SK-N-SH (cell line): Measurements from ENCODE around the gene FTL. TPM values are rescaled to one million over a fixed set of nuclear protein-coding genes. Genes with fewer than 3 reads are reported as not detected.

ENCODE experiments used
- CTCF ChIA-PET: fragments of 300-600, 350-600 bp; formaldehyde crosslinking; extraction: SDS; loops from one replicate; lab custom pipeline; 2021; lab: Yijun Ruan, JAX
- POLR2A ChIA-PET: fragments of 350-600 bp; sonication (Branson Sonifier 250); formaldehyde crosslinking; extraction: SDS; loops from one replicate; lab custom pipeline; 2020; ENCODE audit warnings: antibody characterized with exemption, inconsistent platforms; lab: Yijun Ruan, JAX
- DNase-seq: peaks from one replicate; pipeline ENCODE4 v3.0.0; 2012
- H2AFZ ChIP-seq: fragments of 200-600 bp; sonication (generic); 2 replicates; pipeline ENCODE4 v1.8.1; 2016; ENCODE audit warnings: antibody characterized with exemption, mild to moderate bottlenecking, low read depth
- H3F3A ChIP-seq: fragments of 200-600 bp; sonication (generic); replicated peaks from 2 replicates; pipeline ENCODE3; 2016; ENCODE audit warnings: antibody characterized with exemption, mild to moderate bottlenecking; ENCODE audit not compliant: insufficient read depth
- H3K27ac ChIP-seq, 2 experiments: fragments of 200-500 bp in 1 of 2; fragments of 200-600 bp in 1 of 2; sonication (Bioruptor generic) in 1 of 2; sonication (generic), shearing (Covaris generic) in 1 of 2; 2 replicates each; pipeline versions ENCODE4 v1.5.1 to v1.6.1; 2014 to 2016; ENCODE audit warnings: low read depth in 2 of 2, inconsistent platforms in 1 of 2, low read length in 1 of 2, mild to moderate bottlenecking in 1 of 2, mixed read lengths in 1 of 2
- H3K27me3 ChIP-seq: fragments of 200-600 bp; sonication (generic), shearing (Covaris generic); 2 replicates; pipeline ENCODE4 v1.6.1; 2016; ENCODE audit warnings: mixed run types; ENCODE audit not compliant: insufficient read depth
- H3K36me3 ChIP-seq, 2 experiments: fragments of 200-500 bp in 1 of 2; fragments of 200-600 bp in 1 of 2; sonication (Bioruptor generic) in 1 of 2; sonication (generic) in 1 of 2; replicated peaks in 1 of 2; 2 replicates each; pipeline versions ENCODE3 to v1.5.1; 2014 to 2016; ENCODE audit warnings: low read length in 1 of 2, mild to moderate bottlenecking in 1 of 2; ENCODE audit not compliant: insufficient read depth in 2 of 2, control insufficient read depth in 1 of 2
- H3K4me1 ChIP-seq, 2 experiments: fragments of 200-500 bp in 1 of 2; fragments of 200-600 bp in 1 of 2; sonication (Bioruptor generic) in 1 of 2; sonication (generic), shearing (Covaris generic) in 1 of 2; 2 replicates each; pipeline versions ENCODE4 v1.5.1 to v1.6.1; 2014 to 2016; ENCODE audit warnings: low read depth in 1 of 2, low read length in 1 of 2, mixed run types in 1 of 2; ENCODE audit not compliant: insufficient read depth in 2 of 2, control insufficient read depth in 1 of 2
- H3K4me2 ChIP-seq: fragments of 200-600 bp; sonication (generic), shearing (Covaris generic); 2 replicates; pipeline ENCODE4 v1.6.1; 2017; ENCODE audit warnings: mixed run types
- H3K4me3 ChIP-seq, 2 experiments: fragments of 200-500 bp in 1 of 2; fragments of 200-600 bp in 1 of 2; sonication (Bioruptor generic) in 1 of 2; sonication (generic), shearing (Covaris generic) in 1 of 2; 2 replicates each; pipeline versions ENCODE4 v1.5.1 to v1.8.1; 2014 to 2016; ENCODE audit warnings: low read depth in 2 of 2, inconsistent platforms in 1 of 2, low read length in 1 of 2, mild to moderate bottlenecking in 1 of 2, mixed read lengths in 1 of 2, moderate library complexity in 1 of 2
- H3K79me2 ChIP-seq: fragments of 200-600 bp; sonication (generic); 2 replicates; pipeline ENCODE4 v1.8.1; 2017; ENCODE audit warnings: mild to moderate bottlenecking; ENCODE audit not compliant: insufficient read depth
- H3K9ac ChIP-seq: fragments of 200-600 bp; sonication (generic); 2 replicates; pipeline ENCODE4 v1.6.1; 2017; ENCODE audit warnings: mixed run types
- H3K9me2 ChIP-seq: fragments of 200-600 bp; sonication (generic); 2 replicates; pipeline ENCODE4 v1.6.1; 2017; ENCODE audit warnings: mixed run types
- H3K9me3 ChIP-seq: fragments of 200-600 bp; sonication (generic); 2 replicates; pipeline ENCODE4 v1.6.1; 2017; ENCODE audit warnings: mixed run types, mild to moderate bottlenecking, moderate library complexity
- H4K20me1 ChIP-seq: fragments of 200-600 bp; sonication (generic); 2 replicates; pipeline ENCODE4 v1.6.1; 2017; ENCODE audit warnings: mild to moderate bottlenecking, mixed run types; ENCODE audit not compliant: insufficient read depth
- EP300 ChIP-seq, 2 experiments: IDR thresholded peaks; 2 replicates each; pipeline versions ENCODE4 v1.4.0 to v1.6.1; 2012; ENCODE audit warnings: borderline replicate concordance in 1 of 2, low read depth in 1 of 2, low read length in 1 of 2
- FOXJ3 ChIP-seq: sonication (generic); formaldehyde crosslinking; IDR thresholded peaks from 2 replicates; pipeline ENCODE4 v1.5.1; 2020; ENCODE audit warnings: mild to moderate bottlenecking, missing genetic modification reagents
- GABPA ChIP-seq: IDR thresholded peaks from 2 replicates; pipeline ENCODE4 v1.4.0; 2012; ENCODE audit warnings: low read depth, mild to moderate bottlenecking
- IRF3 ChIP-seq: fragments of 150-350 bp; IDR thresholded peaks from 2 replicates; pipeline ENCODE4 v1.6.1; 2016; ENCODE audit warnings: mild to moderate bottlenecking, low read depth, low read length
- JUND ChIP-seq: IDR thresholded peaks from 2 replicates; pipeline ENCODE4 v1.4.0; 2012
- MAX ChIP-seq: IDR thresholded peaks from 2 replicates; pipeline ENCODE4 v1.4.0; 2012; ENCODE audit warnings: low read depth
- MXI1 ChIP-seq: IDR thresholded peaks from 2 replicates; pipeline ENCODE4 v1.6.1; 2012; ENCODE audit warnings: mild to moderate bottlenecking, low read depth, low read length, improper control_type of control experiment
- PBX3 ChIP-seq: IDR thresholded peaks from 2 replicates; pipeline ENCODE4; 2012
- RCOR1 ChIP-seq: fragments of 150-350 bp; IDR thresholded peaks from 2 replicates; pipeline ENCODE4 v1.6.1; 2017; ENCODE audit warnings: antibody characterized with exemption, low read length
- REST ChIP-seq: IDR thresholded peaks from 2 replicates; pipeline ENCODE4 v1.6.1; 2012; ENCODE audit warnings: mild to moderate bottlenecking, low read depth, low read length, moderate library complexity
- RFX5 ChIP-seq: IDR thresholded peaks from 2 replicates; pipeline ENCODE4 v1.6.1; 2012; ENCODE audit warnings: mild to moderate bottlenecking, improper control_type of control experiment, low read length
- RXRA ChIP-seq: IDR thresholded peaks from 2 replicates; pipeline ENCODE4 v1.4.0; 2012; ENCODE audit warnings: low read depth, mild to moderate bottlenecking, borderline replicate concordance
- SIN3A ChIP-seq: IDR thresholded peaks from 2 replicates; pipeline ENCODE4 v1.6.1; 2012; ENCODE audit warnings: low read depth, mild to moderate bottlenecking, low read length, moderate library complexity, borderline replicate concordance
- TAF1 ChIP-seq: IDR thresholded peaks from 2 replicates; pipeline ENCODE4 v1.6.1; 2012; ENCODE audit warnings: low read depth, mild to moderate bottlenecking, low read length, moderate library complexity, borderline replicate concordance
- TCF12 ChIP-seq: IDR thresholded peaks from 2 replicates; pipeline ENCODE4 v1.4.0; 2012
- USF2 ChIP-seq: fragments of 150-350 bp; IDR thresholded peaks from 2 replicates; pipeline ENCODE4 v1.6.1; 2017; ENCODE audit warnings: antibody characterized with exemption, low read length, low read depth, borderline replicate concordance
- YY1 ChIP-seq: IDR thresholded peaks from 2 replicates; pipeline ENCODE4 v1.4.0; 2012; ENCODE audit warnings: low read depth, mild to moderate bottlenecking
- WGBS: methylation state at CpG from one replicate; pipeline ENCODE4 v1.1.6; 2017; ENCODE audit warnings: low lambda C conversion rate; 5-methylcytosine and 5-hydroxymethylcytosine counted together
- polyA plus RNA-seq, 3 experiments: library from polyadenylated mRNA; depleted of rRNA; stranded (reverse); fragments of >200 nt; gene quantifications; 2 replicates each; pipeline ENCODE4 v1.2.3, GENCODE V29; 2012
- TF ChIP-seq, protein P1 (sequence below): IDR thresholded peaks from 2 replicates; pipeline ENCODE4 v1.4.0; 2012; ENCODE audit warnings: low read depth, borderline replicate concordance
- TF ChIP-seq, protein P2 (sequence below): fragments of 200-600 bp; sonication (generic); IDR thresholded peaks from 2 replicates; pipeline ENCODE4 v1.6.1; 2017; ENCODE audit warnings: antibody characterized with exemption, mild to moderate bottlenecking, moderate library complexity

FTL gene
- polyA plus RNA-seq, 1 of the 3 experiments (the other 2 are of a cell fraction) = 875 TPM

GRCh38 chr19:49016067-49016839 is 51.1 kb downstream of the FTL start:
- ChIA-PET CTCF (interaction anchor here (1.4 kb wide), 1 partner anchor 16 kb away, joined by 3 read pairs; no protein-coding TSS in a partner anchor), POLR2A (no interaction called here)
- 47% methylated on average over 3 of the region's 29 CpGs for WGBS
- TF ChIP-seq RXRA = no peak
- no peak for TF ChIP-seq RCOR1
- TF ChIP-seq TCF12 = no peak
- TF ChIP-seq PBX3 = no peak
- TF ChIP-seq EP300 (IDR thresholded peaks at IDR 0.05; ENCODE audit: borderline replicate concordance in 1 of 2, low read depth in 1 of 2, low read length in 1 of 2) = no peak
- TF ChIP-seq JUND = no peak
- TF ChIP-seq REST = no peak
- no peak for TF ChIP-seq MXI1
- TF ChIP-seq, protein P1, sequence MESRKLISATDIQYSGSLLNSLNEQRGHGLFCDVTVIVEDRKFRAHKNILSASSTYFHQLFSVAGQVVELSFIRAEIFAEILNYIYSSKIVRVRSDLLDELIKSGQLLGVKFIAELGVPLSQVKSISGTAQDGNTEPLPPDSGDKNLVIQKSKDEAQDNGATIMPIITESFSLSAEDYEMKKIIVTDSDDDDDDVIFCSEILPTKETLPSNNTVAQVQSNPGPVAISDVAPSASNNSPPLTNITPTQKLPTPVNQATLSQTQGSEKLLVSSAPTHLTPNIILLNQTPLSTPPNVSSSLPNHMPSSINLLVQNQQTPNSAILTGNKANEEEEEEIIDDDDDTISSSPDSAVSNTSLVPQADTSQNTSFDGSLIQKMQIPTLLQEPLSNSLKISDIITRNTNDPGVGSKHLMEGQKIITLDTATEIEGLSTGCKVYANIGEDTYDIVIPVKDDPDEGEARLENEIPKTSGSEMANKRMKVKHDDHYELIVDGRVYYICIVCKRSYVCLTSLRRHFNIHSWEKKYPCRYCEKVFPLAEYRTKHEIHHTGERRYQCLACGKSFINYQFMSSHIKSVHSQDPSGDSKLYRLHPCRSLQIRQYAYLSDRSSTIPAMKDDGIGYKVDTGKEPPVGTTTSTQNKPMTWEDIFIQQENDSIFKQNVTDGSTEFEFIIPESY = no peak
- TF ChIP-seq GABPA = no peak
- TF ChIP-seq USF2 = no peak
- TF ChIP-seq IRF3 = no peak
- TF ChIP-seq, protein P2, sequence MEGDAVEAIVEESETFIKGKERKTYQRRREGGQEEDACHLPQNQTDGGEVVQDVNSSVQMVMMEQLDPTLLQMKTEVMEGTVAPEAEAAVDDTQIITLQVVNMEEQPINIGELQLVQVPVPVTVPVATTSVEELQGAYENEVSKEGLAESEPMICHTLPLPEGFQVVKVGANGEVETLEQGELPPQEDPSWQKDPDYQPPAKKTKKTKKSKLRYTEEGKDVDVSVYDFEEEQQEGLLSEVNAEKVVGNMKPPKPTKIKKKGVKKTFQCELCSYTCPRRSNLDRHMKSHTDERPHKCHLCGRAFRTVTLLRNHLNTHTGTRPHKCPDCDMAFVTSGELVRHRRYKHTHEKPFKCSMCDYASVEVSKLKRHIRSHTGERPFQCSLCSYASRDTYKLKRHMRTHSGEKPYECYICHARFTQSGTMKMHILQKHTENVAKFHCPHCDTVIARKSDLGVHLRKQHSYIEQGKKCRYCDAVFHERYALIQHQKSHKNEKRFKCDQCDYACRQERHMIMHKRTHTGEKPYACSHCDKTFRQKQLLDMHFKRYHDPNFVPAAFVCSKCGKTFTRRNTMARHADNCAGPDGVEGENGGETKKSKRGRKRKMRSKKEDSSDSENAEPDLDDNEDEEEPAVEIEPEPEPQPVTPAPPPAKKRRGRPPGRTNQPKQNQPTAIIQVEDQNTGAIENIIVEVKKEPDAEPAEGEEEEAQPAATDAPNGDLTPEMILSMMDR = no peak
- TF ChIP-seq RFX5 = no peak
- no peak for TF ChIP-seq FOXJ3
- TF ChIP-seq SIN3A = no peak
- no peak for TF ChIP-seq TAF1
- no peak for TF ChIP-seq MAX
- no peak for TF ChIP-seq YY1
- DNase-seq = no peak
- no peak overlapping the region for H2AFZ ChIP-seq
- H3K79me2 ChIP-seq = no peaks in the 10 kb centered on the region
- H3K27me3 ChIP-seq = no peaks in the 10 kb centered on the region
- no peak overlapping the region for H3K9ac ChIP-seq
- H3K36me3 ChIP-seq = peaks cover 0 to 32% of the 10 kb centered on the region in 2 experiments
- no peak overlapping the region for H3K4me2 ChIP-seq
- no peaks in the 10 kb centered on the region for H4K20me1 ChIP-seq
- H3K9me2 ChIP-seq = no peaks in the 10 kb centered on the region
- no peaks in the 10 kb centered on the region for H3K9me3 ChIP-seq
- H3K4me3 ChIP-seq = no peak overlapping the region
- H3K4me1 ChIP-seq = peaks cover 0 to 35% of the 10 kb centered on the region in 2 experiments; a peak in 1 of 4 replicates
- H3F3A ChIP-seq = peaks cover 17% of the 10 kb centered on the region
- no peak overlapping the region for H3K27ac ChIP-seq
